ENCODE data around the gene FAM76A.
A peak's percentile ranks its signal among the peaks of the same experiment; 100 is the strongest.
"Not testable (repeated sequence)": the region's sequence is repeated elsewhere in the genome, so short reads cannot be mapped to it uniquely, and the experiment has no call there.

Gene FAM76A

GRCh38 chr1:27725374-27726172, at the start of gene FAM76A:
TSS of gene FAM76A (plus strand) at chr1:27725961. CDS start at chr1:27726081, 120 bp downstream.
- DNase-seq, result peak; percentile 99

- DNase-seq, result no peak
These were observed 49.4 kb upstream of the FAM76A start for GRCh38 chr1:27676410-27676809.

DNA sequence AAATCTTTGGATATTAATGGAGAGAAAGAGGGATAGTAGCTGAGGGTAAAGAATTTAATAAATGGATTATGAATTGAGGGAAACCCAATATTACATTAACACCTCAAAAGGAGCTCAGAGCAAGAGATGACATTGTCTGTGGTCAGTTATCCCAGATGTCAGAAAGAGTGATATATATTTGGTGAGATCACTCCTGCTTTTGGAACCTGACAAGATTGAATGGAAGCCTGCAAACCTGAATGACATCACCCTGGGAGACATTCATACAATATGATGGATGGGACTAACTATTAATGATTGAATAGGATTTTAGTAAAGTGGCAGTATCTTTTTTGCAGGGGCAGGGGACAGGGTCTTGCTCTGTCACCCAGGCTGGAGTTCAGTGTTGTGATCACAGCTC, 47.0 kb upstream of the FAM76A start:
- DNase-seq, result no peak

- not testable (repeated sequence) for DNase-seq
These were observed 45.5 kb upstream of the FAM76A start for GRCh38 chr1:27680225-27680791.

- not testable (repeated sequence) for DNase-seq
These were observed 44.2 kb upstream of the FAM76A start for GRCh38 chr1:27681580-27681979.

DNA sequence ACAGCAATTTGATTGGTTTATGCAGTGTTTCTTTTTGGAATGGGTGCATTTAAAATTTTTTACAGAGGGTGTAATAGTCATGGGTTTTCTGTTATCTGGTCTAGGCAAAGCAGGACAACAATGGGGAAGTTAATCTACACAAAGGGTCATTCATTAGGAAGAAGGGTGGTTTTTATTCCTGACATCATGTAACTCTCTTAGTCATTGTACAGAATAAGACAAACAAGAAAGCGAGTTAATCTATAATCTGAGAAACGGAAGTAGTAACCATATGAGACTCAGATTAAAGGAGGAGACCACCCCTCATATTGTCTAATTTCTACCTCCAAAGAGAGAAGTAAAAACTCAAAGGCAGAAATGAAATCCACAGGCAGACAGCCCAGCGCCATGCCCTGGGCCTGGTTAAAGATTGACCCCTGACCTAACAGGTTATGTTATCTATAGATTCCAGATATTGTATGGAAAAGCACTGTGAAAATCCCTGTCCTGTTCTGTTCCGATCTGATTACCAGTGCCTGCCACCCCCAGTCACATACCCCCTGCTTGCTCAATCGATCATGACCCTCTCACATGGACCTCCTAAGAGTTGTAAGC, 43.3 kb upstream of the FAM76A start:
- no peak for DNase-seq

- no peak for DNase-seq
These were observed 41.6 kb upstream of the FAM76A start for GRCh38 chr1:27684176-27684575.

GRCh38 chr1:27686223-27686990, 39.4 kb upstream of the FAM76A start:
- no peak for DNase-seq

DNA sequence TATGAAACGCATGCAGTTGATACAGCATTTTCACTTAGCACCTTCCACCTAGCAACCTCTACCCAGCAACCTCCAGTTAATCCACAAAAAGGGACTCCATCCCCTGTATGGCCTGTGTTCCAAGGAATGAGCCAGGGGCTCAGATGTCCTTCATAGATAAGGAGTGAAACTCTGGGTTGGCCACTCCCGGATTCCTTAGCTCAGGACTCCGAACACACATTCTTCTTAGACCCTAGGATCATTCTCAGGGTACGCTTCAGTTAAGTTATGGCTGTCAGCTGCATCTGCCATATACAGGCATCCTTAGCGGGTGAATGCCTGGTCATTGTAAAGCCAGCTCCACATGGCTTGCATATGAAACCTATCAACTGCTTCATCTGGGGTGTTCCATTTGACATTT, 37.9 kb upstream of the FAM76A start:
- DNase-seq, result no peak

- no peak for DNase-seq
These were observed 36.2 kb upstream of the FAM76A start for GRCh38 chr1:27689423-27690173.

DNA sequence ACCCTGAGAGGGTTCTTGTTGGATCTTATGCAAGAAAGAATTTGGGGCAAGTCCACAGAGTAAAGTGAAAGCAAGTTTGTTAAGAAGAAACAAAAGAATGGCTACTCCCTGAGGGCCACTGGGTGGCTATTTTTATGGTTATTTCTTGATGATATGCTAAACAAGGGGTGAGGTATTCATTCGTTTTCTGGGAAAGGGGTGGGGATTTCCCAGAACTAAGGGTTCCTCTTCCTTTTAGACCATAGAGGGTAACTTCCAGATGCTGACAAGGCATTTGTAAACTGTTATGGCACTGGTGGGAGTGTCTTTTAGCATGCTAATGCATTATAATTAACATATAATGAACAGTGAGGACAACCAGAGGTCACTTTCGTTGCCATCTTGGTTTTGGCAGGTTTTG, 35.6 kb upstream of the FAM76A start:
- DNase-seq, result no peak

DNA sequence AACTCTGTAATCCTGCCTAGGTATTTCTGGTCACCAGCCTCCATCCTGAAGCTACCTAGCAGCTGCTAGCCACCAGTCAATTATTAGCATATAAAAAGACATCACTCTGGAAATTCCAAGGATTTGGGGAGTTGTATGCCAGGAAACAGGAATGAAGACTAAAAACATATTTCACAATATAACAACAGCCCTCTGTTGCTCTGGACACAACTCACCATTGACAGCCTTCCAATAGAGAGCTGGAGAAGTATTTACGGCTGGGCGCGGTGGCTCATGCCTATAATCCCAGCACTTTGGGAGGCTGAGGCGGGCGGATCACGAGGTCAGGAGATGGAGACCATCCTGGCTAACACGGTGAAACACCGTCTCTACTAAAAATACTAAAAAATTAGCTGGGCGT, 28.9 kb upstream of the FAM76A start:
- DNase-seq, result not testable (repeated sequence)

- no peak for DNase-seq
These were observed 20.8 kb upstream of the FAM76A start for GRCh38 chr1:27704958-27705357.

- DNase-seq, result no peak
These were observed 20.2 kb upstream of the FAM76A start for GRCh38 chr1:27705545-27705944.

GRCh38 chr1:27710574-27710973, 15.2 kb upstream of the FAM76A start:
- no peak for DNase-seq

DNA sequence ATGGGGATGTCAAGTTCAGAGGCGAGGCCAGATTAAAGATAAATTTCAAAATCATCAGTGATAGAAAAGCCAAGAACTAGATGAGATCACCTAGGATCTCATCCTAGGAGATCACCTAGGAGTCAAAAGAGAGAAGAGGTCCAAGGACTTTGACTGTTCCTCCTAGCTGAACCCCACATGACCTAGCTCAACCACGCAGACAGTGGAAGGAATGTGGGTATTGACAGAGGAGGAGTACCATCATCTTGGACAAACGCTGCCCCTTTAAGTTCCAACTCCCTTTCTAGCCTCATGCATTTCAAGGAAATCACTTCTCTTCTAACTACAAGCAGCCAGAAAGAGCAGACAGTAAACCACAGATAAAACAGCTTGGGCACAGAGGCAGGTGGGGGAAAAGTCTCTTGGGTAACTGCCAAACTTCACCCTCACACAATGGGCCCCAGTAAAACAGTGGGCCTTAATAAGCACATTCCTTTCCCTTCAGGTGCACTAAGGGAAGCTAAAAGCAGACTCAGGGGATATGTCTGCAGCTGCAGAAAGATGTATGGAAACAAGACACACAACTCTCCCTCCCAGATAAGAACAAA, 12.5 kb upstream of the FAM76A start:
- DNase-seq, result no peak

DNA sequence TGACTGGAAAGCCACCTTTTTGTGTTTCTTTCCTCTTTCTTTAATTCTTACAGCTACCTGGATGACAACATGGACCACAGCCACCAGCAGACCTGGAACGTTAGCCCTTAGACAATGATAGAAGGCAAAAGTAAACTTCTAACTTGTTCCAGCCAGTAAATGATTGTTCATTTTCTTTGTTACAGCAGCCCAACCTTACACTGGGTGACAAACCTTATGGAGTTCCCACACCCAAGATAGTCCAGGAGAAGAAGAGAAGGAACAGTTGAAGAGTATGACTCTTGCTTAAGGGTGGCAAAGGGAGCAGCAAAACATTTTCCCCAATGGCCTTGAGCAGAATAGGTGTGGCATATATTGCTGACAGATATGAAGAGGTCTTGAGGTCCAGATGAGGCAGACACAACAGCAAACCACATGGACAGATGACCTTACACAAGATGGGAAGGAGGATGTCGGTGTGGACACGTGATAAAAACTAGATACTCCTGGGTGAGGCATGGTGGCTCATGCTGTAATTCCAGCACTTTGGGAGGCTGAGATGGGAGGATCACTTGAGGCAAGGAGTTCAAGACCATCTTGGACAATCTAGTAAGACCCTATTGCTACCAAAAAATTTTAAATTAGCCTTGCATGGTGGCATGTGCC, 11.8 kb upstream of the FAM76A start:
- no peak for DNase-seq

DNA sequence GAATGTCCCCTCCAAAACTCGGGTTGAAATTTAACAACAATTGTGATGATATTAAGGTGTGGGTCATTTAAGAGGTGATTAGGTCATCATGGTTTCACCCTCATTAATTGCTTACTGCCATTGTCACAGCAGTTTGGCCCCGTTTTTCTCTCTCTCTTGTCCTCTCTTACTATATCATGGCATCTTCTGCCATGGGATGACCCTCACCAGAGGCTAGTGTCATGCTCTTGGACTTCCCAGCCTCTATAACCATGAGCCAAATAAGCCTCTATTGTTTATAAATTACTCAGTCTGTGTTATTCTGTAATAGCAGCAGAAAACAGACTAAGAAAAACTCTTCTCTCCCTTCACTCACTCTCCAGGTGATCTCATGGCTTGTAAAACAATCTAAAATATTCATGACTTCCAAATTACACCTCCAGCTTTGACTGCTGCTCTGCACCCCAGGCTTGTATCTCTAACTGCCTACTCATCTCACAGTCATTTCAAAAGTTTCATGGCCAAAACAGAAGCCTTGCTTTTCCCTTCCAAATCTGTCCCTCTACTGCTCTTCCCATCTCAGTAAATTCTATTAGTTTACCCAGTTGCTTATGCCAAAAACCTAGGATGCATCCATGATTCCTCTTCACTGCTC, 9.4 kb upstream of the FAM76A start:
- no peak for DNase-seq

- no peak for DNase-seq
These were observed 6.2 kb upstream of the FAM76A start for GRCh38 chr1:27719286-27720251.

DNA sequence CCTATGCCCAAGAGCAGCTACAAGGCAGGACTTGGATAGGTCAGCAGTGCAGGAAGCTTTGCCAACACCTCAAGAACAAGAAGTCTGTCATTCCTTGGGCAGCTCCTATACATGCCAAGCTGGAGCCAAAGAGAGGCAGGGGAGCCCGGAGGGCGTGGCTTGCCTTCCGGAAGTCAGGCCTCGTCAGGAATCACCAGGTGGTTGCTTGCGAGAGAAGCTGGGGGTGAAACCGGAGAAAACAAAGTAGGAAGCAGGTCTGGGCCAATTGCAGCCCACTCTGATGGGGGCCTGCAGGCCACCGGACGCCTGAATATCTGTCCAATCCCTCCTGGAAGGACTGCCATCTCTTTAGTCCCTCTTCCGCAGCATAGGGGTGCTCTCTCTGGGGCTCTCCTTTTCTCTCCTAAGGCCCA, 794 bp upstream of the FAM76A start:
- DNase-seq, result no peak

Measured in activated naive CD4-positive, alpha-beta T cell treated with Interleukin-2 at 50 U/mL for 16 hours (primary cell).